GM12872 (cell line): Measurements from ENCODE around the gene CORO6.

Experiments
- TF ChIP-seq, protein P1 (sequence below): IDR thresholded peaks from 3 replicates; pipeline ENCODE4 v1.5.1; 2011; ENCODE audit warnings: low read depth, mild to moderate bottlenecking, low read length, moderate library complexity; ENCODE audit not compliant: insufficient read depth

The CORO6 gene

DNA sequence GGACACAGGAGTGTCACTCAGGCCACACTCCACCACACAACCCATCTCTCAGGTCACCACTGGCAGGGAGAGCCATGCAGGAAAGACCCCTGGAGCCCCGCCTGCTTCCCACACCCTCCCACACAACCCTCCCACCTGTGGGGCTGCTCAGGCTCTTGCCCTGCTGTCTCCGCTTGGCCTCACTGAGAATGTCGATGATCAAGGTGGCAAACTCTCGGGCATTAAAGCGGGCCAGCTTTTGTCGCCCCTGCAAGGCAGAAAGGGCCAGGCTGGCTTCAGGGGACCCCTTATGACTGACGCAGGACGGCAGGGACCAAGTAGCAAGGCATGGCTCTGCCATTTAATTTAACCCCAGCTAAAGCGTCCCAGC is 45.7 kb downstream of the CORO6 start:
- TF ChIP-seq, protein P1, sequence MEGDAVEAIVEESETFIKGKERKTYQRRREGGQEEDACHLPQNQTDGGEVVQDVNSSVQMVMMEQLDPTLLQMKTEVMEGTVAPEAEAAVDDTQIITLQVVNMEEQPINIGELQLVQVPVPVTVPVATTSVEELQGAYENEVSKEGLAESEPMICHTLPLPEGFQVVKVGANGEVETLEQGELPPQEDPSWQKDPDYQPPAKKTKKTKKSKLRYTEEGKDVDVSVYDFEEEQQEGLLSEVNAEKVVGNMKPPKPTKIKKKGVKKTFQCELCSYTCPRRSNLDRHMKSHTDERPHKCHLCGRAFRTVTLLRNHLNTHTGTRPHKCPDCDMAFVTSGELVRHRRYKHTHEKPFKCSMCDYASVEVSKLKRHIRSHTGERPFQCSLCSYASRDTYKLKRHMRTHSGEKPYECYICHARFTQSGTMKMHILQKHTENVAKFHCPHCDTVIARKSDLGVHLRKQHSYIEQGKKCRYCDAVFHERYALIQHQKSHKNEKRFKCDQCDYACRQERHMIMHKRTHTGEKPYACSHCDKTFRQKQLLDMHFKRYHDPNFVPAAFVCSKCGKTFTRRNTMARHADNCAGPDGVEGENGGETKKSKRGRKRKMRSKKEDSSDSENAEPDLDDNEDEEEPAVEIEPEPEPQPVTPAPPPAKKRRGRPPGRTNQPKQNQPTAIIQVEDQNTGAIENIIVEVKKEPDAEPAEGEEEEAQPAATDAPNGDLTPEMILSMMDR, result no peak

DNA sequence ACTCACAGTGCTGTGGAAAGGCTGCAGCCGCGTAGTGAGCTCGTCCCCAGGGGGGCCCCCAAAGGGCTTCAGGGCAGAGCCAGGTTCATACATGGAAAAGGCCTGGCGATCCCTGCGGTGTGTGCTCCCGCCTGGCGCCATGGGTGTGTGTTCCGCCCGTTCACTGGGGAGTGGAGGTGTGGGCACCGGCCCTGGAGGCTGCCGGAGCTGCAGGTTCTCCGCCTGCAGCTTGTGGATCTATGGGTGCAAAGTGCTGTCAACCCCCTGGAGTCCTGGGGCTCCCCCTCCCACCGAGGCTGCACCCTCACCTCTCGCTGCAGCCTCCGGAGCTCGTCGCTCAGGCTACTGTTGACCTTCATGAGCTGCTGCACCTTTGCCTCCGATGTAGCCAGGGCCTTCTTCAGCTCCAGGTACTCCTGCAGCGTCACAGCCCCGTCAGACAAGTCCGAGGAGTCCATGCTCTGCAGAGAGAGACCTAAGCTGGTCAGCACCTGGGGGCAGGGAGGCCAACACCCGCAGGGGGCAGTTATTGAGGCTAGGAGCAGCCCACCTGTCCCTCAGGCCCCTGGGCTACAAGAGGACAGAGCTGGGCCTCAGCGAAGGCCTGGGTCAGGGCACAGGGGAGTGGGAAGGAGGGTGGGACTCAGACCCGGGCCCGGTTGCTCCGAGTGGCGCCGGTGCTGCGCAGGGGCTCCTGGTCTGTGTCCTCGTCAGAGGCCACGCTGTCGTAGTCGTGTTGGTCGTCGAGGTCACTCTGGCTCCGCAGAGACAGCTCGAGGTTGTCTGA is 46.3 kb downstream of the CORO6 start:
- TF ChIP-seq, protein P1, result no peak

GRCh38 chr17:29575511-29576213 is 47.0 kb downstream of the CORO6 start:
- TF ChIP-seq, protein P1, result no peak

- TF ChIP-seq, protein P1, result no peak
Observed at GRCh38 chr17:29574732-29575510, 47.8 kb downstream of the CORO6 start.

DNA sequence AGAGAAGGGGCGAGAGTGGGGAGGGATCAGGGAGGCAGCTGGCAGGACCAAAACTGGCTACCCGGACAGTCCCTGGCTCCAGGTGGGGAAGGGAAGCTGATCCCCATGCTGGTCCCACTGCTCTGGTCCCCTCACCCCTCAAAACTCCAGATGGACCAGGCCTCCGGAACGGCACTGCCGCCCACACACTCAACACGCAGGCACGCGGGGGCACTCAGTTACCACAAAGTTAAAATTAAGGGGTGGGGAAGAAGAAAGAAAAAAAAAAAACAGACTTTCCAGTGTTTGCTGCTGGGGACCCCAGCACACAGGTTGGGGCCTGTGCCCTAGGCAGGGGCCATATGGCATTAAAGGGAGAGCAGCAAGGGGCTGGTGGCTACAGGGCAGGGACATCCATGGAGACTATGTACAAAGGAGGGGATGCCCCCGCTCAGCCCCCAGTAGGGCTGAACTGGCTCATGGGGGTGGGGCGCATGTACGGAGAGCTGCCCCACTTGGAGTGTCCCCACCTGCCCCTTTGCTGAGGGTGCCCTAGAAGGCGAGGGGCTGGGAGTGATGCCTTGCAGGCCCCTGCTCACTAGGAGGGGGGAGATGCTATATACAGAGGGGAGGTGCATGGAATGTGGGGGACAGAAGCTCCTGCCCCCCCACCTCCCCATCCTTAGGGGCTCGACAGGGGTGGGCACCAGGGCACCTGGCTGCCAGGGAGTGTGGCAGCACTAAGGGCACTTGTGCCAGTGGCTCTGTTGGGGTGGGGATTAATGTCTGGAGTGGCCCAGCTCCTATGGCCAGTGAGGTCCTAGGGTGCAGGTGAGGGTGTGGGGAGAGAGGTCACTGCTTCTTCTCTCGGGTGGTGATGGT is 48.6 kb downstream of the CORO6 start:
- TF ChIP-seq, protein P1, result no peak

GRCh38 chr17:29573558-29573869 is 49.2 kb downstream of the CORO6 start:
- TF ChIP-seq, protein P1, result no peak
